Adipocyte (in vitro differentiated cells): Measurements from ENCODE around the gene COG3.

Source experiments
- DNase-seq: peaks from one replicate; pipeline ENCODE4 v3.0.0-alpha.2; 2015; ENCODE audit warnings: low read depth
- H3K27me3 ChIP-seq: replicated peaks from 2 replicates; pipeline ENCODE4 v1.7.0; 2013; ENCODE audit warnings: mild to moderate bottlenecking, low read length, moderate library complexity; ENCODE audit not compliant: control insufficient read depth, insufficient read depth
- H3K36me3 ChIP-seq: 2 replicates; pipeline ENCODE4 v1.7.0; 2013; ENCODE audit warnings: low read length, mild to moderate bottlenecking, moderate library complexity; ENCODE audit not compliant: control insufficient read depth, insufficient read depth, severe bottlenecking
- H3K4me1 ChIP-seq: 2 replicates; pipeline ENCODE4 v1.7.0; 2013; ENCODE audit warnings: mild to moderate bottlenecking, low read length, moderate library complexity; ENCODE audit not compliant: control insufficient read depth, insufficient read depth
- H3K4me3 ChIP-seq: 2 replicates; pipeline ENCODE4 v1.7.0; 2013; ENCODE audit warnings: mild to moderate bottlenecking, low read length, moderate library complexity
- H3K9ac ChIP-seq: 2 replicates; pipeline ENCODE4 v1.7.0; 2013; ENCODE audit warnings: mild to moderate bottlenecking, low read length, moderate library complexity
- H3K9me3 ChIP-seq: 2 replicates; pipeline ENCODE4 v1.7.0; 2013; ENCODE audit warnings: mild to moderate bottlenecking, low read length, moderate library complexity; ENCODE audit not compliant: control insufficient read depth

COG3 gene

GRCh38 chr13:45433381-45433790, 31.4 kb upstream of the COG3 start:
- no peak overlapping the region for H3K4me3 ChIP-seq
- DNase-seq: no peak
- H3K27me3 ChIP-seq: no peaks in the 10 kb centered on the region
- no peak overlapping the region for H3K9ac ChIP-seq
- H3K36me3 ChIP-seq: no peaks in the 10 kb centered on the region
- no peaks in the 10 kb centered on the region for H3K4me1 ChIP-seq
- no peaks in the 10 kb centered on the region for H3K9me3 ChIP-seq

- Histone ChIP-seq H3K4me3 (no peak overlapping the region), H3K4me1 (no peaks in the 10 kb centered on the region), H3K36me3 (no peaks in the 10 kb centered on the region), H3K9ac (no peak overlapping the region), H3K9me3 (no peaks in the 10 kb centered on the region), H3K27me3 (no peaks in the 10 kb centered on the region)
- DNase-seq: no peak
These were observed 30.0 kb upstream of the COG3 start for GRCh38 chr13:45434556-45435371.

DNA sequence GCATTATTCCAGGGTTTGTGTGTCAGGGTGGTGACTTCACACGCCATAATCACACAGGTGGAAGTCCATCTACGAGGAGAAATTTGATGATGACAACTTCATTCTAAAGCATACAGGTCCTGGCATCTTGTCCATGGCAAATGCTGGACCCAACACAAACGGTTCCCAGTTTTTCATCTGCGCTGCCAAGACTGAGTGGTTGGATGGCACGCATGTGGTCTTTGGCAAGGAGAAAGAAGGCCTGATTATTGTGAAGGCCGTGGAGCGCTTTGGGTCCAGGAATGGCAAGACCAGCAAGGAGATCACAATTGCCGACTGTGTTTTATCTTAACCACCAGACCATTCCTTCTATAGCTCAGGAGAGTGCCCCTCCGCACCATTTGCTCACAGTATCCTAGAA, 28.4 kb upstream of the COG3 start:
- H3K4me3 ChIP-seq: no peak overlapping the region
- H3K27me3 ChIP-seq: no peaks in the 10 kb centered on the region
- no peaks in the 10 kb centered on the region for H3K36me3 ChIP-seq
- no peak overlapping the region for H3K9ac ChIP-seq
- no peaks in the 10 kb centered on the region for H3K9me3 ChIP-seq
- peaks cover 10% of the 10 kb centered on the region for H3K4me1 ChIP-seq
- DNase-seq: no peak

GRCh38 chr13:45436953-45437352, 27.8 kb upstream of the COG3 start:
- Histone ChIP-seq H3K4me1 (peaks cover 14% of the 10 kb centered on the region), H3K27me3 (no peaks in the 10 kb centered on the region), H3K9ac (no peak overlapping the region), H3K9me3 (no peaks in the 10 kb centered on the region), H3K4me3 (no peak overlapping the region), H3K36me3 (no peaks in the 10 kb centered on the region)
- DNase-seq: no peak

- DNase-seq: no peak
- H3K4me3 ChIP-seq: no peak overlapping the region
- peaks cover 14% of the 10 kb centered on the region for H3K4me1 ChIP-seq
- no peak overlapping the region for H3K9ac ChIP-seq
- H3K27me3 ChIP-seq: no peaks in the 10 kb centered on the region
- no peaks in the 10 kb centered on the region for H3K9me3 ChIP-seq
- H3K36me3 ChIP-seq: no peaks in the 10 kb centered on the region
These were observed 26.8 kb upstream of the COG3 start for GRCh38 chr13:45437947-45438346.

DNA sequence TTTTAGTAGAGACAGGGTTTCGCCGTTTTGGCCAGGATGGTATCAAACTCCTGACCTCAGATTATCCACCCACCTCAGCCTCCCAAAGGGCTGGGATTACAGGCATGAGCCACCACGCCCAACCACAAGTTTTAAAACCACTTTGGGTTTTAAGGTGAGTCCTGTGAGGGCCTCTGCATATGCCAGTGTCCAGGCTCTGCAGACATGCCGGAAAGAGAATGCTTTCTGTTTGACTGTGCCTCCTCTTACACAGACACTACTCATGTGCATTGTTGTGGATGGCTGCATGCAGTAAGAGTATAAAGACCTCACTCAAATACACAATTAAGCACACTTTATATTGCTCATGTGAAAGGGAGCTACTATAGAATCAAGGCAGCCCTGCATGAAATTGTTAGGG, 25.7 kb upstream of the COG3 start:
- DNase-seq: no peak
- Histone ChIP-seq H3K36me3 (no peaks in the 10 kb centered on the region), H3K27me3 (no peaks in the 10 kb centered on the region), H3K4me1 (peaks cover 14% of the 10 kb centered on the region), H3K9me3 (no peaks in the 10 kb centered on the region), H3K9ac (no peak overlapping the region), H3K4me3 (no peak overlapping the region)

DNA sequence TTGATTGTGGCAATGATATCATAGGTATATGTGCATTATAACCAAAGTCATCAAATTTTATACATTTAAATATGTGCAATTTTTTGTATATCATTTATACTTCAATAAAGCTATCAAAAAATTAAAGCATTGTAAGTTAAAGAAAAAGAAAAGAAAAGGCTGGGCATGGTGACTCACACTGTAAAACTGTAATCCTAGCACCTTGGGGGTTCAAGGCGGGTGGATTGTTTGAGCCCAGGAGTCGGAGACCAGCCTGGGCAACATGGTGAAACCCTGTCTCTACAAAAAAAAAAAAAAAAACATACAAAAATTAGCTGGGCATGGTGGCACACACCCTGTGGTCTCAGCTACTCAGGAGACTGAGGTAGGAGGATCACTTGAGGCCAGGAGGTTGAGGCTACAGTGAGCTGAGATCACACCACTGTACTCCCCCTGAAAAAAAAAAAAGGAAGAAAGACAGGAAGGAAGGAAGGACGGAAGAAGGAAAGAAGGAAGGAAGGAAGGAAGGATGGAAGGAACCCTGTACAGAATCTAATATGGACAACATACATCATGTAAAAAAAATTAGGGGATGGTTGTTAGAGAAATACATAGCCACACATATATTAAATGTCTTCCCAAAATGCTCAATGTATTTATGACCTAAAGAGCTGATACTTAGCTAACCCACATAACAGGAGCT, 24.8 kb upstream of the COG3 start:
- Histone ChIP-seq H3K4me1 (peaks cover 14% of the 10 kb centered on the region), H3K4me3 (no peak overlapping the region)

GRCh38 chr13:45441633-45442032, 23.1 kb upstream of the COG3 start:
- H3K27me3 ChIP-seq: peaks cover 3% of the 10 kb centered on the region
- peak overlapping the region; percentile 18 for H3K9ac ChIP-seq
- H3K9me3 ChIP-seq: no peaks in the 10 kb centered on the region
- no peaks in the 10 kb centered on the region for H3K36me3 ChIP-seq
- peaks cover 14% of the 10 kb centered on the region for H3K4me1 ChIP-seq
- peak; percentile 24 for DNase-seq
- no peak overlapping the region for H3K4me3 ChIP-seq

More for the DNA sequence above, 24.8 kb upstream of the COG3 start:
- Histone ChIP-seq H3K9me3 (no peaks in the 10 kb centered on the region), H3K27me3 (no peaks in the 10 kb centered on the region), H3K9ac (no peak overlapping the region), H3K36me3 (no peaks in the 10 kb centered on the region)
- no peak for DNase-seq

- Histone ChIP-seq H3K9me3 (no peaks in the 10 kb centered on the region), H3K9ac (no peak overlapping the region), H3K4me1 (peaks cover 13% of the 10 kb centered on the region), H3K4me3 (no peak overlapping the region), H3K36me3 (no peaks in the 10 kb centered on the region), H3K27me3 (peaks cover 3% of the 10 kb centered on the region)
- DNase-seq: no peak
These were observed 19.7 kb upstream of the COG3 start for GRCh38 chr13:45445053-45445452.

GRCh38 chr13:45446181-45446580, 18.6 kb upstream of the COG3 start:
- H3K36me3 ChIP-seq: no peaks in the 10 kb centered on the region
- peak; percentile 23 for DNase-seq
- peaks cover 6% of the 10 kb centered on the region for H3K4me1 ChIP-seq
- H3K27me3 ChIP-seq: peaks cover 3% of the 10 kb centered on the region
- H3K4me3 ChIP-seq: no peak overlapping the region
- H3K9ac ChIP-seq: no peak overlapping the region
- no peaks in the 10 kb centered on the region for H3K9me3 ChIP-seq

DNA sequence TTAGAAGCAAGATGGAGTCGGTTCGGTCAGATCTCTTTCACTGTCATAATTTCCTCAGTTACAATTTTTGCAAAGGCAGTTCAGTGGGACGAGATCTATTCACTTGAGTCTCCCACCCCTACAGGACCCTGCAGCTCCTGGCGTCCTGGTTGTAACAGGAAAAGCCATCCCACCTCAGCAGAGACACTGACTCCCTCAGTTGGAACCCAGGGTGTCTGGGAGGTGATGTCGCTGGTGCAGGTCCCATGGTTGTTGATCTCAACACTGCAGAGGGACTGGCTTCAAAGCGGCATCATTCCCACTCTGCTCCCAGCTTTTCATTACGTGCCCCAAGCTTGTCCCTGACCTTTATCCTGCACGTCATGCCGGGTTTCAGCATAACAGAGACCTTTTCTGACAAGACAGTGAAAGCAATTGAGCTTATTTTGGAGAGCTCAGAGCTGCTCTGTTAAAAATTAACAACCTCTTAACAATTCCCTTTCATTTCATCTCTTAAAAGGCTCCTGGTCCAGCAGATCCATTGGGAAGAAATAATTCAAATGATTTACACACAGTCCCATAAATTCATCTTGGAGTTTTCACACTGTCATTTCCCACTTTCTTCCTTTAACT, 17.6 kb upstream of the COG3 start:
- Histone ChIP-seq H3K36me3 (no peaks in the 10 kb centered on the region), H3K9me3 (no peaks in the 10 kb centered on the region)
- no peak for DNase-seq

More for the DNA sequence above, 17.6 kb upstream of the COG3 start:
- Histone ChIP-seq H3K27me3 (peaks cover 3% of the 10 kb centered on the region), H3K4me1 (no peaks in the 10 kb centered on the region), H3K9ac (no peak overlapping the region), H3K4me3 (no peak overlapping the region)
